Peyer's patch (tissue), 4 donors: Measurements from ENCODE around the gene PDZD4. TPM values are rescaled to one million over a fixed set of nuclear protein-coding genes. Genes with fewer than 3 reads are reported as not detected.

Experiments
- DNase-seq, 3 donors: peaks; one replicate each; pipeline ENCODE4 v3.0.0-alpha.2; 2017 to 2019
- H3K27ac ChIP-seq, 4 donors: fragments of 200-600 bp; sonication (generic); one replicate each; pipeline ENCODE4 v1.5.1; 2016 to 2019
- H3K27me3 ChIP-seq, 2 donors: fragments of 200-600 bp; sonication (generic); one replicate each; pipeline ENCODE4 v1.5.1; 2019
- H3K36me3 ChIP-seq, 3 donors: fragments of 200-600 bp; sonication (generic); one replicate each; pipeline ENCODE4 v1.5.1; 2016 to 2019
- H3K4me1 ChIP-seq, 4 donors: fragments of 200-600 bp; sonication (generic); one replicate each; pipeline ENCODE4 v1.5.1; 2016 to 2019
- H3K4me3 ChIP-seq, 4 donors: fragments of 200-600 bp; sonication (generic); 1 replicate in 3 of 4; 2 replicates in 1 of 4; pipeline ENCODE4 v1.5.1; 2016 to 2019; ENCODE audit warnings: mild to moderate bottlenecking in 1 of 4
- H3K9me3 ChIP-seq, 4 donors: fragments of 200-600 bp; sonication (generic); one replicate each; pipeline ENCODE4 v1.5.1; 2016 to 2019; ENCODE audit warnings: mild to moderate bottlenecking in 1 of 4
- CTCF ChIP-seq, 6 experiments: fragments of 450-650 bp in 4 of 6; fragments of 200-600 bp in 2 of 6; sonication (generic) in 1 of 6; IDR thresholded peaks; one replicate each; pipeline ENCODE4 v1.5.1; 2017 to 2019; ENCODE audit warnings: antibody characterized with exemption in 6 of 6, mild to moderate bottlenecking in 3 of 6, moderate library complexity in 1 of 6
- POLR2A ChIP-seq, 2 donors: fragments of 450-650 bp; IDR thresholded peaks; one replicate each; pipeline ENCODE4 v1.5.1; 2017; ENCODE audit warnings: antibody characterized with exemption in 2 of 2, mild to moderate bottlenecking in 2 of 2, moderate library complexity in 2 of 2
- total RNA-seq, 4 donors: library from RNA; depleted of rRNA; stranded (reverse); fragments of >200 nt; gene quantifications; one replicate each; pipeline ENCODE4 v1.1.0, GENCODE V29; 2016

PDZD4 gene
- total RNA-seq, 4 donors from 2014 or later: 1.2 to 8.3 (median 2.4) TPM

- H3K9me3 ChIP-seq: no peaks in the 10 kb centered on the region
- TF ChIP-seq POLR2A (IDR thresholded peaks at IDR 0.05) (no peak), CTCF (IDR thresholded peaks at IDR 0.05) (no peak)
- H3K4me1 ChIP-seq: no peaks in the 10 kb centered on the region
- H3K4me3 ChIP-seq: no peak overlapping the region
- no peak for DNase-seq
- peaks cover 0 to 20% (median 0%) of the 10 kb centered on the region in 3 donors for H3K36me3 ChIP-seq
- H3K27ac ChIP-seq: no peak overlapping the region
- no peaks in the 10 kb centered on the region for H3K27me3 ChIP-seq
These were observed 28.7 kb downstream of the PDZD4 start for GRCh38 chrX:153801669-153802068.

- Histone ChIP-seq H3K4me1 (peaks cover 0 to 5% (median 0%) of the 10 kb centered on the region in 4 donors), H3K4me3 (no peak overlapping the region), H3K27me3 (no peaks in the 10 kb centered on the region), H3K36me3 (peaks cover 0 to 20% (median 0%) of the 10 kb centered on the region in 3 donors), H3K27ac (no peak overlapping the region), H3K9me3 (no peaks in the 10 kb centered on the region)
- TF ChIP-seq POLR2A (IDR thresholded peaks at IDR 0.05) (no peak), CTCF (IDR thresholded peaks at IDR 0.05) (no peak)
- DNase-seq: no peak
These were observed 29.6 kb downstream of the PDZD4 start for GRCh38 chrX:153800746-153801145.

- TF ChIP-seq POLR2A (IDR thresholded peaks at IDR 0.05) (no peak), CTCF (IDR thresholded peaks at IDR 0.05) (no peak)
These were observed 30.1 kb downstream of the PDZD4 start for GRCh38 chrX:153800177-153800722.

GRCh38 chrX:153799326-153799725 is 31.0 kb downstream of the PDZD4 start:
- Histone ChIP-seq H3K27me3 (no peaks in the 10 kb centered on the region), H3K9me3 (peaks cover 0 to 2% (median 0%) of the 10 kb centered on the region in 4 donors), H3K4me1 (peaks cover 0 to 9% (median 0%) of the 10 kb centered on the region in 4 donors), H3K27ac (no peak overlapping the region), H3K4me3 (no peak overlapping the region), H3K36me3 (peaks cover 0 to 20% (median 0%) of the 10 kb centered on the region in 3 donors)
- no peak for DNase-seq
- TF ChIP-seq POLR2A (IDR thresholded peaks at IDR 0.05): no peak
- TF ChIP-seq CTCF (IDR thresholded peaks at IDR 0.05): no peak

More at GRCh38 chrX:153800177-153800722, 30.1 kb downstream of the PDZD4 start:
- Histone ChIP-seq H3K4me3 (no peak overlapping the region), H3K36me3 (peaks cover 0 to 20% (median 0%) of the 10 kb centered on the region in 3 donors), H3K4me1 (peaks cover 0 to 9% (median 0%) of the 10 kb centered on the region in 4 donors), H3K27me3 (no peaks in the 10 kb centered on the region), H3K9me3 (no peaks in the 10 kb centered on the region), H3K27ac (no peak overlapping the region)
- no peak for DNase-seq

- Histone ChIP-seq H3K36me3 (peaks cover 0 to 20% (median 0%) of the 10 kb centered on the region in 3 donors), H3K27ac (no peak overlapping the region), H3K4me3 (no peak overlapping the region), H3K4me1 (peaks cover 0 to 18% (median 0%) of the 10 kb centered on the region in 4 donors), H3K9me3 (peaks cover 0 to 4% (median 0%) of the 10 kb centered on the region in 4 donors), H3K27me3 (no peaks in the 10 kb centered on the region)
- TF ChIP-seq POLR2A (IDR thresholded peaks at IDR 0.05): no peak
- no peak for TF ChIP-seq CTCF (IDR thresholded peaks at IDR 0.05)
- no peak for DNase-seq
These were observed 32.8 kb downstream of the PDZD4 start for GRCh38 chrX:153797415-153798015.
